Measurements from ENCODE around the gene DLL1. TPM values are rescaled to one million over a fixed set of nuclear protein-coding genes. Genes with fewer than 3 reads are reported as not detected.

DLL1 gene
- polyA plus RNA-seq, 2 donors: 12.5 to 15.6 TPM

GRCh38 chr6:170247178-170247701 lies 43.6 kb downstream of the DLL1 start:
- no peak overlapping the region for H3K4me3 ChIP-seq (ENCODE audit: low read depth in 1 of 2, low read length in 2 of 2)

GRCh38 chr6:170245475-170245992 lies 45.3 kb downstream of the DLL1 start:
- Histone ChIP-seq H3K4me1 (ENCODE audit: control insufficient read depth in 2 of 2, insufficient read depth in 2 of 2, low read length in 1 of 2) (peaks cover 0 to 5% of the 10 kb centered on the region in 2 donors), H3K9me3 (ENCODE audit: control insufficient read depth in 2 of 2, insufficient read depth in 1 of 2, low read depth in 1 of 2, low read length in 1 of 2) (no peaks in the 10 kb centered on the region), H3K27me3 (ENCODE audit: control insufficient read depth in 1 of 2, insufficient read depth in 2 of 2, low read length in 2 of 2) (no peaks in the 10 kb centered on the region), H3K27ac (ENCODE audit: low read depth in 2 of 2, low read length in 1 of 2) (no peak overlapping the region), H3K4me3 (ENCODE audit: low read depth in 1 of 2, low read length in 2 of 2) (no peak overlapping the region), H3K36me3 (ENCODE audit: control insufficient read depth in 2 of 2, insufficient read depth in 2 of 2, low read length in 1 of 2) (no peaks in the 10 kb centered on the region)
- WGBS, 2 donors: 76 to 91% methylated on average over 23 of the region's 23 CpGs

More at GRCh38 chr6:170247178-170247701, 43.6 kb downstream of the DLL1 start:
- Histone ChIP-seq H3K36me3 (ENCODE audit: control insufficient read depth in 2 of 2, insufficient read depth in 2 of 2, low read length in 1 of 2) (no peaks in the 10 kb centered on the region), H3K27ac (ENCODE audit: low read depth in 2 of 2, low read length in 1 of 2) (no peak overlapping the region), H3K9me3 (ENCODE audit: control insufficient read depth in 2 of 2, insufficient read depth in 1 of 2, low read depth in 1 of 2, low read length in 1 of 2) (no peaks in the 10 kb centered on the region), H3K27me3 (ENCODE audit: control insufficient read depth in 1 of 2, insufficient read depth in 2 of 2, low read length in 2 of 2) (no peaks in the 10 kb centered on the region), H3K4me1 (ENCODE audit: control insufficient read depth in 2 of 2, insufficient read depth in 2 of 2, low read length in 1 of 2) (peaks cover 0 to 17% of the 10 kb centered on the region in 2 donors)
- 57 to 58% methylated on average over 22 of the region's 22 CpGs for WGBS, 2 donors

GRCh38 chr6:170244721-170245474 lies 46.0 kb downstream of the DLL1 start:
- 73 to 87% methylated on average over 26 of the region's 26 CpGs for WGBS, 2 donors
- Histone ChIP-seq H3K9me3 (ENCODE audit: control insufficient read depth in 2 of 2, insufficient read depth in 1 of 2, low read depth in 1 of 2, low read length in 1 of 2) (no peaks in the 10 kb centered on the region), H3K36me3 (ENCODE audit: control insufficient read depth in 2 of 2, insufficient read depth in 2 of 2, low read length in 1 of 2) (no peaks in the 10 kb centered on the region), H3K4me1 (ENCODE audit: control insufficient read depth in 2 of 2, insufficient read depth in 2 of 2, low read length in 1 of 2) (peaks cover 0 to 5% of the 10 kb centered on the region in 2 donors), H3K27ac (ENCODE audit: low read depth in 2 of 2, low read length in 1 of 2) (no peak overlapping the region), H3K27me3 (ENCODE audit: control insufficient read depth in 1 of 2, insufficient read depth in 2 of 2, low read length in 2 of 2) (no peaks in the 10 kb centered on the region), H3K4me3 (ENCODE audit: low read depth in 1 of 2, low read length in 2 of 2) (no peak overlapping the region)

- H3K4me3 ChIP-seq (ENCODE audit: low read depth in 1 of 2, low read length in 2 of 2): no peak overlapping the region
- H3K27me3 ChIP-seq (ENCODE audit: control insufficient read depth in 1 of 2, insufficient read depth in 2 of 2, low read length in 2 of 2): no peaks in the 10 kb centered on the region
- 50 to 66% methylated on average over 21 of the region's 21 CpGs for WGBS, 2 donors
- H3K4me1 ChIP-seq (ENCODE audit: control insufficient read depth in 2 of 2, insufficient read depth in 2 of 2, low read length in 1 of 2): peaks cover 0 to 5% of the 10 kb centered on the region in 2 donors
- H3K9me3 ChIP-seq (ENCODE audit: control insufficient read depth in 2 of 2, insufficient read depth in 1 of 2, low read depth in 1 of 2, low read length in 1 of 2): no peaks in the 10 kb centered on the region
- no peak overlapping the region for H3K27ac ChIP-seq (ENCODE audit: low read depth in 2 of 2, low read length in 1 of 2)
- H3K36me3 ChIP-seq (ENCODE audit: control insufficient read depth in 2 of 2, insufficient read depth in 2 of 2, low read length in 1 of 2): no peaks in the 10 kb centered on the region
These were observed 47.0 kb downstream of the DLL1 start for GRCh38 chr6:170243791-170244291.

GRCh38 chr6:170243386-170243785 lies 47.5 kb downstream of the DLL1 start:
- no peak overlapping the region for H3K27ac ChIP-seq (ENCODE audit: low read depth in 2 of 2, low read length in 1 of 2)
- no peak overlapping the region for H3K4me3 ChIP-seq (ENCODE audit: low read depth in 1 of 2, low read length in 2 of 2)
- H3K4me1 ChIP-seq (ENCODE audit: control insufficient read depth in 2 of 2, insufficient read depth in 2 of 2, low read length in 1 of 2): peaks cover 0 to 5% of the 10 kb centered on the region in 2 donors
- H3K27me3 ChIP-seq (ENCODE audit: control insufficient read depth in 1 of 2, insufficient read depth in 2 of 2, low read length in 2 of 2): no peaks in the 10 kb centered on the region
- 76 to 79% methylated on average over 7 of the region's 7 CpGs for WGBS, 2 donors
- no peaks in the 10 kb centered on the region for H3K36me3 ChIP-seq (ENCODE audit: control insufficient read depth in 2 of 2, insufficient read depth in 2 of 2, low read length in 1 of 2)
- no peaks in the 10 kb centered on the region for H3K9me3 ChIP-seq (ENCODE audit: control insufficient read depth in 2 of 2, insufficient read depth in 1 of 2, low read depth in 1 of 2, low read length in 1 of 2)

- no peak overlapping the region for H3K27ac ChIP-seq (ENCODE audit: low read depth in 2 of 2, low read length in 1 of 2)
These were observed 51.9 kb downstream of the DLL1 start for GRCh38 chr6:170238741-170239565.

GRCh38 chr6:170237999-170238740 lies 52.7 kb downstream of the DLL1 start:
- H3K9me3 ChIP-seq (ENCODE audit: control insufficient read depth in 2 of 2, insufficient read depth in 1 of 2, low read depth in 1 of 2, low read length in 1 of 2): no peaks in the 10 kb centered on the region
- 87 to 89% methylated on average over 19 of the region's 19 CpGs for WGBS, 2 donors
- H3K27me3 ChIP-seq (ENCODE audit: control insufficient read depth in 1 of 2, insufficient read depth in 2 of 2, low read length in 2 of 2): no peaks in the 10 kb centered on the region
- H3K4me3 ChIP-seq (ENCODE audit: low read depth in 1 of 2, low read length in 2 of 2): no peak overlapping the region
- H3K4me1 ChIP-seq (ENCODE audit: control insufficient read depth in 2 of 2, insufficient read depth in 2 of 2, low read length in 1 of 2): no peaks in the 10 kb centered on the region
- no peaks in the 10 kb centered on the region for H3K36me3 ChIP-seq (ENCODE audit: control insufficient read depth in 2 of 2, insufficient read depth in 2 of 2, low read length in 1 of 2)
- H3K27ac ChIP-seq (ENCODE audit: low read depth in 2 of 2, low read length in 1 of 2): no peak overlapping the region

More at GRCh38 chr6:170238741-170239565, 51.9 kb downstream of the DLL1 start:
- H3K4me3 ChIP-seq (ENCODE audit: low read depth in 1 of 2, low read length in 2 of 2): no peak overlapping the region
- no peaks in the 10 kb centered on the region for H3K9me3 ChIP-seq (ENCODE audit: control insufficient read depth in 2 of 2, insufficient read depth in 1 of 2, low read depth in 1 of 2, low read length in 1 of 2)
- no peaks in the 10 kb centered on the region for H3K27me3 ChIP-seq (ENCODE audit: control insufficient read depth in 1 of 2, insufficient read depth in 2 of 2, low read length in 2 of 2)
- H3K4me1 ChIP-seq (ENCODE audit: control insufficient read depth in 2 of 2, insufficient read depth in 2 of 2, low read length in 1 of 2): no peaks in the 10 kb centered on the region
- 80 to 90% methylated on average over 20 of the region's 20 CpGs for WGBS, 2 donors
- no peaks in the 10 kb centered on the region for H3K36me3 ChIP-seq (ENCODE audit: control insufficient read depth in 2 of 2, insufficient read depth in 2 of 2, low read length in 1 of 2)

GRCh38 chr6:170236131-170236836 lies 54.6 kb downstream of the DLL1 start:
- H3K27me3 ChIP-seq (ENCODE audit: control insufficient read depth in 1 of 2, insufficient read depth in 2 of 2, low read length in 2 of 2): no peaks in the 10 kb centered on the region
- H3K9me3 ChIP-seq (ENCODE audit: control insufficient read depth in 2 of 2, insufficient read depth in 1 of 2, low read depth in 1 of 2, low read length in 1 of 2): no peaks in the 10 kb centered on the region
- H3K27ac ChIP-seq (ENCODE audit: low read depth in 2 of 2, low read length in 1 of 2): no peak overlapping the region
- H3K4me1 ChIP-seq (ENCODE audit: control insufficient read depth in 2 of 2, insufficient read depth in 2 of 2, low read length in 1 of 2): no peaks in the 10 kb centered on the region
- H3K36me3 ChIP-seq (ENCODE audit: control insufficient read depth in 2 of 2, insufficient read depth in 2 of 2, low read length in 1 of 2): no peaks in the 10 kb centered on the region
- 75 to 83% methylated on average over 22 to 24 of the region's 24 CpGs for WGBS, 2 donors
- H3K4me3 ChIP-seq (ENCODE audit: low read depth in 1 of 2, low read length in 2 of 2): no peak overlapping the region
